Kidney tubule cell (primary cell): ENCODE measurements around the gene GLIPR2.
"Not testable (repeated sequence)": the region's sequence is repeated elsewhere in the genome, so short reads cannot be mapped to it uniquely, and the experiment has no call there.

Experiments used
- DNase-seq: peaks from one replicate; pipeline ENCODE4 v3.0.0-alpha.2; 2018; ENCODE audit warnings: low spot score

Gene GLIPR2

DNA sequence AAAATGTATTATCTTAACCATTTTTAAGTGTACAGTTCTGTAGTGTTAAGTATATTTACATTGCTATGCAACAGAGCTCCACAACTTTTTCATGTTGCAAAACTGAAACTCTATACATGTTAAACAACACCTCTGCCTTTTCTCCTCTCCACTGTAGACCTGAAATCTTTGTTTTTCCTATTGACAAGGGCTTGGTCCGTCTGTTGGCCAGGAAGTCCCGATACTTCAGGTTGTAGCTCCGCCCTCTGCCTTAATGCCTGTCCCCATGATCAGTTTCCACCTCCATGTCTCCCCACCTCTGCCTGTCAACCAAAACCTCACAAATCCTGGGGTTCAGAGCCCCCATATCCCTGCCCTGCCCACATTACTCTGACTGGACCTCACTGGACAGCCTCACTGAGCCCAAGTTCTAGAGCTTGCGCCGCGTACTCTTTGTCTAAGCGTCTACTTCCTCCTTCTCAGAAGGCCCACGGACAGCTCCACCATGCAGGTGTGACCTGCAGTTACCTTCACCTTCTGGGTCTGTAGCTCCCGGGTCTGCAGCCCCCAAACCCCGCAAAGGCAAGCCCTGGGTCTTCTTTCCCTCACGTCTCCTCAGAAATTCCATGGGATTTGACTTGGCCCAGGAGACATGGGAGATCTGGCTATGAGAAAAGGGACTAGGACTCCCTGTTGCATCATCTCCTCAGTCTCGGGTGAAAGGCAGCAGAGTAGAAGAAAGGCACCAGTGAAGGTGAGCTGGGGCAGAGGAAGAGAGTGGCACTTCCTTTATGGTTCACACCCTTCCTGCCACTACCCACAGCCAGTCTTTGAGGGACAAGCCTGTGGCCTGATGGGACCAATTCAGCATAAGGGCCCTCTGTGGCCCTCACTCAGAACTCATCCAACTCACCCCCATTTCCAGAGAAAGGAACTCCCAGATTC, 8.0 kb downstream of the GLIPR2 start:
- no peak for DNase-seq

DNA sequence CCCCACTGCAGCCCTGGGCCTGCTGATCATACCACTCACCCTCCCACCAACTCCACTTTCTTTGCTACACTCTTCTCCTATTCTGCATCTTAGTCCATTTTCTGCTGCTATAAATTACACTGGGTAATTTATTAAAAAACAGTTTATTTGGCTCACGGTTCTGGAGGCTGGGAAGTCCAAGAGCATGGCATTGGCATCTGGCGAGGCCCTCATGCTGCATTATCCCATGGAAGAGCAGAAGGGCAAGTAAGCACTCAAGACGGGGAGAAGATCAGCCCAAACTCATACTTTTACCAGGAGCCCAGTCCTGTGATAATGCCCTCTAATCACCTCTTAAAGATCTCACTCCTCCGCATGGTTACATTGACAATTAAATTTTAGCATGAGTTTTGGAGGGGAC, 9.4 kb downstream of the GLIPR2 start:
- no peak for DNase-seq

DNA sequence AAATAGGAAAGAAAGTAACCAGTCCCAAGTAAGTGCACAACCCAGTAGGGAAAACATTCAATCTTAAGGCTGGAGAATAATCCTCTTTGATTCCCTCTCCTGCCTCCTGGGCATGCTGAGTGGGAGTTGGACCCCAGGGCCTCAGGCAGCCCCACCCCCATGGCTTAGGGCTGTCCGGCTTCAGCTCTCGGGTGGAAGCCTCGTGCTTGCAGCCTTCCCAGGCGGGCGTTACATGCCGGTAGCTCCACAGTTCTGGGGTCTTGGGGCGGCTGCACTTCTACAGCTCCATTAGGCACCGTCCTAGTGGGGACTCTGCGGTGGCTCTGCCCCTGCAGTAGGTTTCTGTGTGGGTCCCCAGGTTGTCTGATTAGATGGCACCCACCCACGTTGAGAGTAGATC, 10.1 kb downstream of the GLIPR2 start:
- DNase-seq = no peak

DNA sequence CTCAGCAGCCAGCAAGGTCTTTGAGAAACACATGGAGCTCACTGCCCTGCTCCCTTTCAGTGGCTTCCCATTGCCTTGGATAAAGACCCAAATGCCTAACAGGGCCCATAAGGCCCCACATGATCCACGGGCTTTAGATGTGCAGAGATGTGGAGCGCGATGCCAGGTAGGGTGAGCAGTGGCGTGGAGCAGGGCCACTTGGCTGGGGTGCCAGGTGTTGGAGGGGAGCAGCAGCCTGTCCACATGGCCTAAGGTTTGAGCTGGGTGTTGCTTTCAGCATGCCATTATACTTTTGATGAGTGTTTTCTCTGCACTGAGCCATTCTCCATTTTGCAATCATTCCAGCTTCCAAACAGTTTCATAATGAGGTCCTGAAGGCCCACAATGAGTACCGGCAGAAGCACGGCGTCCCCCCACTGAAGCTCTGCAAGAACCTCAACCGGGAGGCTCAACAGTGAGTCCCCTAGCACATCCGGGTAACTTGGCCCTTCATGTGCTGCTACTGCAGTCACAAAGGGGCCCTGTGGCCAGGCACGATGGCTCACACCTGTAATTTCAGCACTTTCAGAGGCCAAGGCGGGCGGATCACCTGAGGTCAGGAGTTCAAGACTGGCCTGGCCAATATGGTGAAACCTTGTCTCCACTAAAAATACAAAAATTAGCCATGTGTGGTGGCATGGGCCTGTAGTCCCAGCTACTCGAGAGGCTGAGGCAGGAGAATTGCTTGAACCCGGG, 11.1 kb downstream of the GLIPR2 start:
- no peak for DNase-seq

DNA sequence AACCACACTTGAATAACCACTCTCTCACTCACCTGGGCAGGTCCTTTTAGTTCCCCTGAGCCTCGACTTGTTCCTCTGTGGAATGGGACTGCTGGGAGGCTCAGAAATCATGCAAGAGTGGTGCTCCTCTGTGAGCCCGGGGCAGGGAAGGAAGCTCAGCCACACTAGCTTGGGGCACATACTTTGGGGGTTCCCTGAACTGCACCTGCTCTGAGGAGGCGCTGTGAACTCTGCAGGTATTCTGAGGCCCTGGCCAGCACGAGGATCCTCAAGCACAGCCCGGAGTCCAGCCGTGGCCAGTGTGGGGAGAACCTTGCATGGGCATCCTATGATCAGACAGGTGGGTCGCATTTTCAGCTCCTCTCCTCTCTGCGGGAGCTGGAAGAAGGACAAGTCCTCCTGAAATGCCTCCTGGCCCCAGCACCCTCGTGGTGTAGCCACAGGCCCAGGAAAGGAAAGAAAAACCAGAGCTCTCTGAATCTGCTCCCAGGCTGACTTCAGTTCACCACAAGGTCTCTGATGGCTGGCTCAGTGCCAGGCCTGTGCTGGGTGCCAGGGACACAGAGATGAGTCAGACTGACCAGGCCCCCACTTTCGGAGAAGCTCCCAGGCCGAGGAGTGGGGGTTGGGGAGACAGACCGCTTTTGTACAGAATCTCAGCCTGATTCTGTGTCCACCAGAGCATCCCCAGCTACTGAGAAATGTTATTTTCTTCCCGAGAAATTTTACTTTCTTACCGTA, 11.9 kb downstream of the GLIPR2 start:
- peak; percentile 98 for DNase-seq

DNA sequence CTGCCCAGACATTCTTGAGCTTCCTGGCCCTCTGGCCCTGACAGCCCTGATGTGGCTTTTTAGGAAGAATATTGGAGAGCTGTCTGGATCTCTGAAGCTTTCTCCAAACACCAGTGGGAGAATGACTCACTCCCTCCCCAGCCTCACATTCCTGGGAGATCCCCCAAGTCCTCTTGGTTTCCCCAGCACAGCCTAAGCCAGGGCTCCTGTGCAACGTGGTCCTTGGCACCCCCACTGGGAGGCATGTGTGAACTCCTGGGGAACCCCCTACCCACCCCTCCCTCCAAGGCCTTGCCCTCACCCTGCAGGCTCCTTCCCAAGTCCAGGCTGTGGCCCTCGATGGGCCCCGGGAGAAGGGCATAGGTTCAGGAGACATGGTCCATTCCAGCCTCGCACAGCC, 12.7 kb downstream of the GLIPR2 start:
- peak; percentile 73 for DNase-seq

DNA sequence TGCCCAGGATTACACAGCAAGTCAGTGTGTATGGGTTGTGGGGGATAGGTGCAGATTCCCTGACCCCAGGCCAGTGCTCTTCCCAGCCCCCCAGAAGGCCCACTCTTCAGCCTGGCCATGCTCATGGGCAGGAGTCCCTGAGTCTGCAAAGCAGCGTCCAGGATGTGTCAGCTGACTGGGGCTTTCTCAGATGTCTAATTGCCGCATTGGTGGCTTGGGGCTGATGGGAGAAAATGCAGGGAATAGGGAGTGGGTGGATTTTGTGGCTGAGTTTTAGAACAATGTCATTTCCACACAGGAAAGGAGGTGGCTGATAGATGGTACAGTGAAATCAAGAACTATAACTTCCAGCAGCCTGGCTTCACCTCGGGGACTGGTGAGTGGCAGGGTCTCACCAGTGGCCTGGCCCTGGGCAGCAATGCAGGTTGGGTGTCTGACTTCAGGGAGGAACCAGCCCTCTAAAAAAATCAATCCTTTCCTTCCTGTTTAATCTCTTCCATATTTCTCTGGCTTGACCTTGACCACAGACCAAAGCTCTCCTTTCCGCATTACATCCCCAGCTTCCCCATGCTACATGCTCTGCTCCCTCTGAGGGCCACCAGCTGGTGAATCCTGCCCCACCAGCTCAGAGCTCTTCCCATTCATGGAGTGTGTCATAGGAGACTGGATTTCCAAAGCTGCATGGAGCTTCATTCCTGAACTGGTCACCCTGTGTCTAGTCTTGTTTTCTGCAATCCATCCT, 14.2 kb downstream of the GLIPR2 start:
- no peak for DNase-seq

DNA sequence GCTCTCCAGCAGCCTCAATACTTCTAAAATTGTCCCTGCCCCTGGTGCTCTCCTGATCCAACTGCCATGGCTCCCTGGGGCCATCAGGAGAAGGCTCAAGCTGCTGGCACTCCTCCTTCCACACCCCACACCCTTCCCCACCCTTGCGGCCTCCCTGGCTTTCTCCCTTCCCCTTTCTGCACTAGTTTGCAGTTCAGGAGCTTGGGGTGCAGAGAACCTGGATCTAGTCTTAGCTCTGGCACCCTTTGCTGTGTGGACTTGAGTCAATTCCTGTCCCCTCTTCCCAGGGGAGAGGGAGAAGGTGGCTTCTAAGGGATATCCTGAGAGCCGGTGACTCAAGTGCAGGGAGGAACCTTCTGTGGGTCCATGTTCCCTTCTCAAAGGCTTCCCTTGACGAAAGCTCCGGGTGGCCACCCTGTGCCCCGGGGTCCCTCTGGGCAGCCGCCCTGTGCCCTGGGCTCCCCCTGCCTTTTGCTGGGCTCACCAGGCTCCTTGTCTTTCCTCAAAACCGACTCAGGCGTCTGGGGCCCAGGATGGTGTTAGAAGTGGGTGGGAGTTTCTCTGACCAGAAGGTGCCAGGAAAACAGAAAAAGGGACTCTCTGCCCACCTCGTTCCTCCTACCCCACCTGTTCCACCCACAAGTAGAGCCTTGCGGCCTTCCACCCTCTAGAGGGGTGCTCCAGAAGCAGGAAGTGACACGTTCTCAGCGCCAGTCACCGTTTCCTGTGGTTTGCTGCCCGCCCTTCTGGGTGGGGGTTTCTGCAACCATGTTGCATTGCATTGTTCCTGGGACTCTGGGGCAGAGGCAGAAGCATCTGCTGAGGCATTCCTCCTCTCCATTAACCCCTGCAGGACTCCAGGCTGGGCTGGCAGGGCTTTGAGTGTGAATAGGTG, 15.0 kb downstream of the GLIPR2 start:
- peak; percentile 6 for DNase-seq

DNA sequence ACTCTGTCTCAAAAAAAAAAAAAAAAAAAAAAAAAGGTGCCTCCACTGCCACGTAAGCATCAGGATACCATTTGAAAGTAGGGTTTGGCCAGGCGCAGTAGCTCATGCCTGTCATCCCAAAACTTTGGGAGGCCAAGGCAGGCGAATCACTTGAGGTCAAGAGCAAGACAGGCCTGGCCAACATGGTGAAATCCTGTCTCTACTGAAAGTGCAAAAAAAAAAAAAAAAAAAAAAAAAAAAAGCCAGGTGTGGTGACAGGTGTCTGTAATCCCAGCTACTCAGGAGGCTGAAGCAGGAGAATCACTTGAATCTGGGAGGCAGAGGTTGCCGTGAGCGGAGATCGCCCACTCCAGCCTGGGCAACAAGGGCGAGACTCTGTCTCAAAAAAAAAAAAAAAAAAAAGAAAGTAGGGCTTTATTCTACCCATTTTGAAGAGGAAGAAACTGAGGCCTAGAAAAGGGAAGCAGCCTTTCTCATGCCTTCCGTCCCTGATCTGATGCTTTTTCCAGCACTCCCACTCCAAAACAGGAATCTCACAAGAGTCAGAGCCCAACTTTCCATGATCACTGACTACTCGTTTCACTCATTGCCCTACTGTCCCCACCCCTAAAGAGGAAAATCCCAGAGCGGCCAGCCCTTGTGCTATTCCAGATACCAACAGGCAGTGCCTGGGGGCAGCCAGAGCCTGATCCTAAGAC, 16.4 kb downstream of the GLIPR2 start:
- no peak for DNase-seq

DNA sequence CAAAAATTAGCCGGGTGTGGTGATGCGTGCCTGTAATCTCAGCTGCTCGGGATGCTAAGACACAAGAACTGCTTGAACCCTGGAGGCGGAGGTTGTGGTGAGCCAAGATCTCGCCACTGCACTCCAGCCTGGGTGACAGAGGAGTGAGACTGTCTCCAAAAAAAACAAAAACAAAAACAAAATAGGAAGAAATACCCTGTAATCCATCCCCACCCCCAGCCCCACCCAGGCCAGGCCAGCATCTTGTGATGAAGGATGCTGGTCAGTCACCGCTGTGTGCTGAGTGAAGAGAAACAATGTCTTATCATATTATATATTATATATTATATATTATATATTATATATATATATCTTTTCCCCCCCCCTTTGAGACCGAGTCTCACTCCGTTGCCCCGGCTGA, 17.2 kb downstream of the GLIPR2 start:
- DNase-seq = no peak

DNA sequence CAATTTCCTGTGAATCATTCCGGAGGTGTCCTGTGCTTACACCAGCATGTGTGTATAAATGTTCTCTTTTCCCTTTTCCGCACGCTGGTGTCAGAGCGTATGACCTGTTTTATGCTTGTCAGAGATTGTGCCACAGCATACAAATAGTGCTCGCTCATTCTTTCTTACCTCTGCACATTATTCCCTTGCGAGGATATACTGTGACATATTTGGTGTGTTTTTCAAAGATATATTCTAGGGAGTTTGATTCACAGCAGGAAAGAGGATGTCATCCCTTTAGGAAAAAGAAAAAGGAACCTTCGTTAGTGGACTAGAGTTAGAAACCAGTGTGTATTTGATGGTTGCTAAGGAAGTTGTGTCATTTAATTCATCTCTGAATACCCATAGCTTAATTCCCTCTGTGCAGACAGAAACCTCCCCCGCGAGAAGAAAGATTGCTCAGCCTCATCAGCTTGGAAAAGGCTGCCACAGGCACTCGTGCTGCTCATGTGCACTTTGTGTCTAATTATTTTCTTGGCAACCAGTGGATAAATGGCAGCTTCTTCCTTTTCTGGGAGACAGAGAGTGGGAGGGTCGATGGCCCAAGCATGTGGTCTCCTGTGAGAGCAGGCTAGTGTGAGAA, 17.9 kb downstream of the GLIPR2 start:
- DNase-seq = peak; percentile 81

DNA sequence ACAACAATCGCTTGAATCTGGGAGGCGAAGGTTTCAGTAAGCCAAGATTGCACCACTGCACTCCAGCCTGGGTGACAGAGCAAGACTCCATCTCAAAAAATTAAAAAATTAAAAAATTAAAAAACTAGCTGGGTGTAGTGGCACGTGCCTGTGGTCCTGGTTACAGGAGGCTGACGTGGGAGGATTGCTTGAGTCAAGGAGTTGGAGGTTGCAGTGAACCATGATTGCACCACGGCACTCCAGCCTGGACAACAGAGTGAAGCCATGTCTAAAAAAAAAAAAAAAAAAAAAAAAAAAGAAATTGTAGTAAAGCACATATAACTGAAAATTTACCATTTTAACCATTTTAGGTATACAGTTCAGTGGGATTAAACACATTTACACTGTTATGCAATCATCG, 19.6 kb downstream of the GLIPR2 start:
- DNase-seq = no peak

DNA sequence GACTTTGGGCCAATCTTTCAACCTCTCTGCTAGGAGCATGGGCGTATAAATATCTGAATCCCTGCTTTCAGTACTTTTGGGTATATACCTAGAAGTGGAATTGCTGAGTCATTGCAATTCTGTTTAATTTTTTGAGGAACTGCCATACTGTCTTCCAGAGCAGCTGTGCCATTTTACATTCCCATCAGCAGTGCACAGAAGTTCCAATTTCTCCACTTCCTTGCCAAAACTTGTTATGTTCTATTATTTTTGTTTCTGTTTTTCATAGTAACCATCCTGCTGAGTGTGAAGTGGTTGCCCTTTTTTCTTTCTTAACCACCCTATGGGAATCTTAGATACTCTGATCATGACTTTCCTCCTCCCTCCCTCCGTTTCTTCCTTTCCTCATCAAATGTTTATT, 21.6 kb downstream of the GLIPR2 start:
- DNase-seq = no peak

DNA sequence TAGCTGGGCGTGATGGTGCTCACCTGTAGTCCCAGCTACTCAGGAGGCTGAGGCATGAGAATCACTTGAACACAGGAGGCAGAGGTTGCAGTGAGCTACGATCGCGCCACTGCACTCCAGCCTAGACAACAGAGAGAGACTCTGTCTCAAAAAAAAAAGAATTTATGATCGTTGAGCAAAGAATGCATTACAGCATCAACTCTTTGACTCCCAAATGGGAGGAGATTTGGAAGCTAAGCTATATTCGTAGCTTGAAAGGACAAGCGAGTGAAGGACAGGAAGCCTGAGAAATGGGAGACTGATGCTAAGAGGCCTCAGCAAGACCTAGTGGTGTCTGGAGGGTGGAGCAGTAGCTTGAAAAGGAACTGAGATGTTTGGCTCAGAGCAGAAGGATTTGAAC, 22.4 kb downstream of the GLIPR2 start:
- no peak for DNase-seq

DNA sequence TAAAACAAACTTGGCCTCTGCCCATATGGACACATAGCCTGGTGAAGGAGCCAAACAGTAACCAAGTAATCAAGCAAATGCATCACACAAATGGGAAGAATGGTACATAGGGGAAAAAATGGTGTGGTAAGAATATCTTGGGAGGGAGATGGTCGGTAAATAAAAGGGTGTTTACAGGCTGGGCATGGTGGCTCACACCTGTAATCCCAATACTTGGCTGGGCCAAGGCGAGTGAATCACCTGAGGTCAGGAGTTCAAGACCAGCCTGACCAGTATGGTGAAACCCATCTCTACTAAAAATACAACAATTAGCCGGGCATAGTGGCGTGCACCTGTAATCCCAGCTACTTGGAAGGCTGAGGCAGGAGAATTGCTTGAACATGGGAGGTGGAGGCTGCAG, 23.0 kb downstream of the GLIPR2 start:
- DNase-seq = not testable (repeated sequence)

DNA sequence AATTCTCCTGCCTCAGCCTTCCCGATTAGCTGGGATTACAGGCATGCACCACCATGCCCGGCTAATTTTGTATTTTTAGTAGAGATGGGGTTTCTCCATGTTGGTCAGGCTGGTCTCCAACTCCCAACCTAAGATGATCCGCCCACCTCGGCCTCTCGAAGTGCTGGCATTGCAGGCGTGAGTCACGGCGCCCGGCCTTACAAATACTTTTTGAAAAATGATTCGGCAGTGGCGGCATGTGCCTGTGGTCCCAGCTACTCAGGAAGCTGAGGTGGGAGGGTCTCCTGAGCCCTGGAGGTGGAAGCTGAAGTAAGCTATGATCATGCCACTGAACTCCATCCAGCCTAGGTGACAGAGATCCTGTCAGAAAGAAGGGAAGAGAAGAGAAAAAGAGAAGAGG, 23.6 kb downstream of the GLIPR2 start:
- not testable (repeated sequence) for DNase-seq

DNA sequence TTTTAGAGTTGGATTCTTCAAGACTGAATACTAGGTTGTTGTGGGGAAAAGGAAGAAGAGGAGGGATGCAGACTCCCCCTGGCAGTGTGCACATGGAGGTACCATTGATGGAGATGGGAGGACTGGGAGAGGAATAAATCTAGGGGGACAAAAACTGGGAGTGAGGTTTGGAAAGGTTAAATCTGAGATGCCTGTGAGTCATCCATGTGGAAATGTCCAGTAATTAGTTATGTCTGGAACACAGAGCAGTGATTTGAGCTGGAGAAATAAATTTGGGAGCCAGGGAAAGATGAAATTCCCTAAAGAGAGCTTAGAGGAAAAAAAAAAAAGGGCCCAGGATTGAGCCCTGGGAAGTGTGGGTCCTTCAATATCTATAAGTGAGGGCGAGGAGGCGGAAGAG, 24.7 kb downstream of the GLIPR2 start:
- no peak for DNase-seq

DNA sequence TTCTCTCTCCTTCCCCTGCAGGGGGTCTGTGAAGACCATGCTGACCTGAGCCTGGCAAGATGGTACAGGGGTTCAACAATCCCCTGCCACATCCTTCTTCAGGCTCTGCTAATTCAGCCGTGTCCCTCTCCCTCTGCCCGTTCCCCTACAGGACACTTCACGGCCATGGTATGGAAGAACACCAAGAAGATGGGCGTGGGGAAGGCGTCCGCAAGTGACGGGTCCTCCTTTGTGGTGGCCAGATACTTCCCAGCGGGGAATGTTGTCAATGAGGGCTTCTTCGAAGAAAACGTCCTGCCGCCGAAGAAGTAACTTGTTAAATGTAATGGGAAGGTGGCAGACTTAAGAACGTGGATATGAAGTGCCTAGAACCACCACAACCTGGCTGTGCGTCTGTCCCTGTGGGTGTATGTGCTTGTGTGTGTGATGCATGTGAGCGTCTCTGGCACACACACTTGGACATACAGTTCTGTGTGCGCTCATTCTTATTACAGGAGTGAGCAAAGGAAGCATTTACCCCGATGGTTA, 25.7 kb downstream of the GLIPR2 start:
- DNase-seq = no peak

DNA sequence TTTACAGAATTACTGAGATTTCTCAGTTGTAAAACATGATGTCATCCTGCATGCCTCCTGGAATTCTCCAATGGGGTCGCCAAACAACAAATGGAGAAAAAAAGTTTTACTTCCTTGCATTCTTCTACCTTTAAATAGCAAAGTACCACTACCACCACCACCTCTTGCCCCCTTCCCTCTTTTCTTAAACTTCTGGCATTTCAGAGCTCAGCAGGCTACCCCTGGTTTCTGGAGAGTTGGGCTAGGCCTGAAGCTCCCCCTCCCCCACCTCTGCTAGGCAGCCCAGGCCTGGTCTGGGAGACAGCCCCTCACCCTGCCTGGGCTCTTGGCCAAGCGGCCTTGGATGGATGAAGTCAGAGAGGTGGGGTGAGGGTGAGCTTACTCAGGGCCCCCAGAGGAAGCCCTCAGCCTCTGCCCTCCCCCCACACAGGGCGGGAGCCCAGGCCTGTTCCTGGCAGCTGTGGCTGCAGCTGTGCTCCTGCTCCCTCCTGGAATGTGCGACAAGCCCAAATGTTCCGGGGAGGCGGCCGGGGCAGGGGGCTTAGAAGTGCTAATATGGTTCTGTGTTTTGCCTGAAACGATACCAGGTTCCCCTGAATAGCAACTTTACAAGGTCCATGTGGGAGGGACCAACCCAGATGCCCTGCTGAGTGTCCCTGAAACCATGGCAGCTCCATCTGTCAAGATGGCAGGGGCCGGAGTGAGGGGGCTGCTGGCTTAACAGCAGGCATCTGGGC, 26.7 kb downstream of the GLIPR2 start:
- peak; percentile 89 for DNase-seq
